ENCODE results near the gene FOXA1.

DNA sequence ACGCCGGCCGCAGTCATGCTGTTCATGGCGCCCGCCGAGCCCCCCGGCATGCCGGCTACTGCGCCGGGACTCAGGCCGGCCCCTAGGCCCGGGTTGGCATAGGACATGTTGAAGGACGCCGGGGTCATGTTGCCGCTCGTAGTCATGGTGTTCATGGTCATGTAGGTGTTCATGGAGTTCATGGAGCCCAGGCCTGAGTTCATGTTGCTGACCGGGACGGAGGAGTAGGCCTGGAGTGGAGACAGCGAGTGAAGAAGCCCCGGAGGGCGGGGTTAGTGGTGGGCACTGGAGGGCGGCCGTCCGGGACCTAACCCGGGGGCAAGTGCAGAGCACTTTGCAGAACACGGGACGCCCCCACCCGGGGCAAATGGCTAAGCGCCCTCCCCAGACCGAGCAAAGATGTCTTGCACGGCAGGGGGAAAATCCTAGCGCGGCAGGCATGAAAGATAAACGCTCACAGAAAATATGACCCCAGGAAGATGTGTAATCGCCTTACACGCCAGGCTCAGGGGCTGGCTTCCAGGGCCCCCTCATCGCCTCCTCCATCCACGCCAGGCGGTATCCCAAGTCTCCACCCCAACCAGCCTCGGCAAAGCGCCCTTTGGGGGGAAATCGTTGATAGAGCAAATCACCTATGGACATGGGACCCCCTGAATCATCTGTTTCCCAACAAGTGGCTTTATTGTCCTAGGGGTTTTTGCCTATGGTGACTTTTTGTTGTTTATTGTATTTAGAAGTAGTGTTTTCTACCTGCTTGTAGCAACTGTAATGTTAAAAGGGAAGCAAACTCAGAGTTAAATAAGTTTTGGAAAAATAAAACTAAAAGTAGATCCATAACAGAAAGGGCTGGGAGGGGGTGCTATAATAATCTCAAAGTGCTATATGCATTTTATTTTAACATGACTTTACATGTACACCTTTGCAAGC is 2.3 kb downstream of the FOXA1 start:
- no peak for TF ChIP-seq POLR2AphosphoS5 (IDR thresholded peaks at IDR 0.05)
- no peak for TF ChIP-seq POLR2A (IDR thresholded peaks at IDR 0.05)
